Activated CD8-positive, alpha-beta memory T cell treated with anti-CD3 and anti-CD28 coated beads for 36 hours (primary cell): ENCODE data around the gene CLDND1. TPM values are rescaled to one million over a fixed set of nuclear protein-coding genes. Genes with fewer than 3 reads are reported as not detected.
"Not testable (repeated sequence)": the region's sequence is repeated elsewhere in the genome, so short reads cannot be mapped to it uniquely, and the experiment has no call there.

ENCODE experiments used
- CTCF ChIA-PET: fragments of 350-600 bp; sonication (Branson Sonifier 250); formaldehyde crosslinking; loops from one replicate; lab custom pipeline; 2021; ENCODE audit warnings: antibody characterized with exemption; lab: Charles Lee
- POLR2A ChIA-PET: fragments of 350-600 bp; sonication (Branson Sonifier 250); formaldehyde crosslinking; loops from one replicate; lab custom pipeline; 2021; ENCODE audit warnings: antibody characterized with exemption; lab: Charles Lee
- total RNA-seq, 2 experiments: library from RNA; stranded (reverse); gene quantifications; one replicate each; pipeline ENCODE4 v1.2.3, GENCODE V29; 2021

CLDND1 gene
- 100 to 1,000 TPM; 233 to 240 TPM for total RNA-seq

DNA sequence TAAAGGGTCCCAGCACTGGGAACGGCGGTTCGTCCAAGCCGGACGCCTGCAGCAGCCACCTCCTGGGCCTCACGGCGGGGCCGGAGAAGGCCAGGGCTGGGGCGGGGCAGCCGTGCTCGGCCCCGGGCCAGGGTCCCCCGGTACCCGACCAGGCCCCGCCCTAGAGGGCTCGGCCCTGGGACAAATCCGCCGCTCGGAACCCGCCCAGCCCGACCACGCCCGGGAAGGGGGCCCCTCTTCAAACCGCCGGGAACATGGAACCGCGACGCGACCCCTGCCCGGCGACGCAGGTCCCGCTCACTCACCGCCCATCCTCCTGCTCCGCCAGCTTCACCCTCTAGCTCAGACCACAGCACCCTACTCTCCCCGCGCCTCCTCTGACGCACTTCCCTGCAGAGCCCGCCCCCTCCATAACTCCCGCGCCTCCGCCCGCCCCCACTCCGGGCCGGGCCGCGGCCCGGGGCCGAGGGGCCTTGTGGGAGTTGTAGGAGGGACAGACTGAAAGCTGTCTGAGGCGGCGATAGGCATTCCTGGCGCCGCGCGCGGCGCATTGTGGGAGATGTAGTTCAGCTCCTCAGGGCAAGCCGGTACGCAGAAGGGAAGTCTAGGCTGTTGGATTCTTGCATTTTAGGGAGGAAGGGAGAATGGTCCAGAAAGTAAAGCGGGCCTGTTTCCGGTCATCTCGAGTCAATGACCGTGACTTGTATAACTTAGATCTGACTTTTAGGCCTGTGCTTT, at the start of gene CLDND1:
TSS of gene CLDND1 (minus strand) at position 359 of the 738 bp plus-strand sequence. CDS start 1,478 bp downstream, outside the sequence.
- ChIA-PET CTCF (interaction anchor here (0.8 to 2.0 kb wide), 5 partner anchors 10 to 68 kb away, joined by 3 to 7 read pairs (median 3); no protein-coding TSS in a partner anchor), POLR2A (interaction anchor here (0.6 to 2.2 kb wide), 11 partner anchors 10 to 71 kb away, joined by 3 to 17 read pairs (median 5); partner anchors contain the start of gene CPOX)

DNA sequence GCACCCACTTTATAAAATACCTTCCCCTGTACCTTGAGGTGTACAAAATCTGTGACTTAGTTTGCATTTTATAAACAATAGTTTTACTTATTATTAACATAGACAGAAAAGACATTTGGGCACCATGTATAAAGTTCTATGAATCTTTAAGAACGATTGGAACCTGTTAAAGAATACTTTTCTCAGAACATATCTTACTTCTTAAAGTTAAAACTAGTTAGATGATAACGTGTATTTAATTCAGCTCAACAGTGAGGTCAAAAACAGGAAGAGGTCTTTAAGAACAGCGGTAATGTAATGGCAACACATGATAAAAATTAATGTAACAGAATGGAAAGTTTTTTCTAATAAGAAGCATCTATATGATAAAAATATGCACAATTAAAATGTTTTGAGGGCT, 45.7 kb upstream of the CLDND1 start:
- ChIA-PET POLR2A (no interaction called here), CTCF (no interaction called here)

DNA sequence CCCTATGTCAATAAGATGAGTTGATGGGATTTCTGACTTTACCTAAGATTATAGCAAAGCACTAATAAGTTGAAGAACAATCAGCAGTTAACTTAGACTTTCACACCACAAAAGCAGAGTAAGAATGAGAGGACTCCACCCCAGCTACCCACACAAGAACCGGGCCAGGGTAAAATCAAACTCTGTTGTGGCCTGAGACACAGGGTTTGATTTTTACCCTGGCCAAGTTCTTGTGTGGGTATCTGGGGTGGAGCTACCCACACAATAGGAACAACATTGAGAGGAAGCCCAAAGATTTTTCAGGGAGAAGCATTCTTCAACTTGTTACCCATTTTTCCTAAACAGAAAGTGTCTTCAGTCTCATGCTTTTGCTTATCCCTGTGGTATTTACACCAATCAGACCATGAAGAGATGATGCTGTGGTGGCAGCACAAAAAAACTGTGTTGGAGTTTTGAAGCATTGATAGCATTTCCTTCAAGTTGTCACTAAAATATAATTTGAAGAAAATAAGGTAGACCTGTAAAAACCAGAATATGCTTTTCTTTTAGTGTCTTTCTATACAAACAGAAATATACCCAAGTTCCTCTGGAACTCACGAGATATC, 45.1 kb upstream of the CLDND1 start:
- CTCF ChIA-PET, result no interaction called here

DNA sequence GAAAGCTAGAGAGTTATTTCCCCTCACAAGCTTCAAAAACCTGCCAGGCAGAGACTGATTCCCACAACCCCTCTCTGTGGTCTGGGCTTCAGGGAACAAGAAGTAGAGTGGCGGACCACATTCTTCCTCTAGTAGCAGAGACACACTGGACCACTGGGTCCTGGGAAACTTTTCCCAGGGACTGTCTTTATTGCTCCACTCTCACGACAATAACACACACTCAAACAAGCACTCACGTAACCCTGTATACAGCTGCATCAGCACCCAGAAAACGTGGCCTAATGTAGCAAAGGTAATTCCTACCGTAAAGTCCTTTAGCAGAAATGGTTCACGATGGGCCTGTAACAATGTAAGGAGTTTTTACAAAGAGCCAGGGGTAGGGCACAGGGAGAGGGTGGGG, 43.1 kb upstream of the CLDND1 start:
- ChIA-PET POLR2A (interaction anchor here (1.5 to 1.9 kb wide), 2 partner anchors 9 to 43 kb away, joined by 7 to 8 read pairs; partner anchors contain the start of gene CLDND1), CTCF (no interaction called here)

More for the DNA sequence above, 45.1 kb upstream of the CLDND1 start:
- POLR2A ChIA-PET, result no interaction called here

DNA sequence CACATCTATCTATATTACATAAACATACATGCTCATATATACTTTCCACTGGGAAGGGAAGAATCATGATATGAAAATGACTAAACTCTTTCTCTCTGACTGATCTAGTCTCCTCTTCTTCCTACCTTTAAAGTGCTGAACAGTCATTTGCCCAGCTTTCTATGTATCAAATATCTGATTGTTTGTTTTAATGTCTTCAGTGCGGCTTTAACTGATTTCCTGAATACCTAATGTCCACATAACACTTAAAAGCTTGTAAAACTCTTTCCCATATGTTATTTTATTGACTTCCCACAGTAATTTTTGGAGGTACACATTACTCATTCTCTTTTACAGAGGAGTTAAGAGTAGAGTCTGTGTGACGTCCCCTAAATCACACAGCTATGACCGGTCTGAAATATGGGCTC, 42.5 kb upstream of the CLDND1 start:
- ChIA-PET POLR2A (interaction anchor here (1.1 to 1.9 kb wide), 3 partner anchors 9 to 42 kb away, joined by 4 to 8 read pairs (median 7); partner anchors contain the start of gene CLDND1), CTCF (no interaction called here)

DNA sequence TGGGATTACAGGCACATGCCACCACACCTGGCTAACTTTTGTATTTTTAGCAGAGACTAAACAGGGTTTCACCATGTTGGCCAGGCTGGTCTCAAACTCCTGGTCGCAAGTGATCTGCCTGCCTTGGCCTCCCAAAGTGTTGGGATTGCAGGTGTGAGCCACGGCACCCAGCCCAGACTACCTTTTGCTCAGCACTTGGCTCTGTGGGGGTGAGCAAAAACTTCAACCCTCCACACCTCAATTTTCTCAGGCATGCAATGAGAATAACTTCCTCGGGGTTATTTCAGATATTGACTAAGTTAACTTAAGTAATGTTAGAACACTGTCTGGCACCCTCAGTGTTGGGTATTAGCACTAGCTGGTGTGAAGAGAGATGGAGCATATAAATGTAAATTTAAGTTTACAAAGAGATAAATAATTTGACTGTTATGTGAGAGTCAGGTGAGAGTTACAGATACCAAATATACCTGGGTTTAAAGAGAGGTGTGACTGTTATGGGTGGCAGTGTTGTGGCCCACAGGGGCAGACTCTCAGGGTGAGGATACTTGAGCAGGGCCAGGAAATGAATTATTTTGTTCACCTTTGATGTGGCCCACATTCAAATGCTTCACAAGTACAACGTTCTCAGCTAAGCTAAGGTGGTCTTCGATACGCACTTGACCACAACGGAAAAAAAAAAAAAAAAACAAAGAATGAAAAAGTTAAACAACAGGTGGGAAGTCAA, 41.7 kb upstream of the CLDND1 start:
- ChIA-PET POLR2A (interaction anchor here (0.8 to 1.9 kb wide), 7 partner anchors 8 to 42 kb away, joined by 3 to 12 read pairs (median 7); partner anchors contain the start of gene CLDND1), CTCF (no interaction called here)

DNA sequence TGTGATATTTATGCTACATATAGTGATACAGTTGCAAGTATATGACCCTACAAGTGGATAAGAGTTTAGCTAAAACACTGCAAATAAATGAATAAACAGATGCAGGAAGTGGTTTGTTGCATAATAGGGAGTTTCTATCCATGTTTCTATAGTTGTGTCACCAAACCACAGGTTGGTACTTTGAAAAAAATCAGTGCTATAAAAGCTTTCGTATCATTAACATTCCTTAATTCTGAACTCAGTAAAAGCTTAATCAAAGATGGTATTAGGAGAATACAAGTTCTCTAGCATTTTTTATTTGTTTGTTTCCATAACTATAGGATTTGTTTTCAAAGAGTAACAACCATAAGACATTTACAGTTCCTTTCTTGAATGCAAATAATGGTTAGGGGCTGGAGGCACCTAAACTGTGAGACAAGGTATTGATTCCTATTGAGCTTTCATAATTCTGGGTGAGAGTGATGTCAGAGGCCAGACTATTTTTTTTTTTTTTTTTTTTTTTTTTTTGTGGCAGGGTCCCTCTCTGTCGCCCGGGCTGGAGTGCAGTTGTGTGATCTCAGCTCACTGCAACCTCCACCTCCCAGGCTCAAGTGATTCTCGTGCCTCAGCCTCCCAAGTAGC, 41.1 kb upstream of the CLDND1 start:
- ChIA-PET POLR2A (interaction anchor here (0.6 to 1.2 kb wide), 5 partner anchors 9 to 42 kb away, joined by 3 to 12 read pairs (median 6); partner anchors contain the start of gene CLDND1), CTCF (no interaction called here)

DNA sequence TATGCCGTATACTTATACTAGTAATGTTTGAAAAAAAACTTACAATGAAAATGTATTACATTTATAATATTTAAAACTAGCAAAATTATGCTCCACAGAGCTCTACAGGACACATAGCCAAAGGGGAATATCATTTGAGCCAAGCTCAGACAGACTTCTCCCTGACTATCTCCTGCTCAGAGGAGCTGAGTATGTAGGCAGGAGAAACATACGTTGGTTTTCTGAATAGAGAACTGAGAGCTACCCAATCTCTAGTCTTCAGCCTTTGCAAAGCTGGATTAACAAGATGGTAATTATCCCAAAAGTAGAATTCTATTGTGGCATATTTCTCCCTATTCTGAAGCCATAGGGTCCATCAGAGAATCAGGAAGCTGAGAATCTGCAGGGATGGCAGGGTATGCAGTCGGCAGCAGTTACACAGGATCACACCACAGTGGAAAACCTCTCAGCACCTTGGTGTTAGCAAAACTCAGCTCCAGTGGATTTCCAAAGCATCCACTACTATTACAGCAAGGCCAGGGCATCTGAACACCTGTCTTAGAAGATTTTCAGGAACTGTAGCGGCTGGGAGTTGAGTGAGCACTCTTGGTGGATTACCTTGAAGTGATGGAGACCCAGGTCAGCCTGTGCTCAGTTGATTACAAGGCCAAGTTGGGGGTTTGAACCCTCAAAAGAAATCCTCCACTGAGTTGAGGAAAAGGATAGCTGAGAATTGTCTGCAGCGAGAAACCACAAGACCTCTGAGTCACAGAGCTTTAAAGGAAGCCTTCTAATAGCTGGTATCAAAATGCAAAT, 39.2 kb upstream of the CLDND1 start:
- POLR2A ChIA-PET, result interaction anchor here (0.6 kb wide), 1 partner anchor 39 kb away, joined by 3 read pairs; the partner anchor contains the start of gene CLDND1
- CTCF ChIA-PET, result interaction anchor here (0.8 kb wide), 1 partner anchor 35 kb away, joined by 3 read pairs; no protein-coding TSS in a partner anchor

DNA sequence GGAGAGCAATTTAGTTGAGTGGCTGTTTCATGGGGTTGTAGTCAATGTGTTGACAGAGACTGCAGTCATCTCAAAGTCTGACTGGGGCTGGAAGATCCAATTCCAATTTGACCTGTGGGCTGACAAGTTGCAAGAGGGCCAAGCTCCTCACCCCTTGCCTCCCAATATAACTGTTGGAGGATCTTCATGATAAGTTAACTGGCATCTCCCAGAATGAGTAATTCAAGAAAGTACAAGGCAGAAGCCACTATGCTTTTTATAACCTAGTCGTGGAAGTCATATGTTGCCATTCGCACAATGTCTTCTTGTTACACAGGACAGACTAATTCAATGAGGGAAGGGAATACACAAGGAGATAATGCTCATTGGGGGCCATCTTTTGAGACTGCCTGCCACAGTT, 38.2 kb upstream of the CLDND1 start:
- POLR2A ChIA-PET, result no interaction called here
- CTCF ChIA-PET, result no interaction called here

DNA sequence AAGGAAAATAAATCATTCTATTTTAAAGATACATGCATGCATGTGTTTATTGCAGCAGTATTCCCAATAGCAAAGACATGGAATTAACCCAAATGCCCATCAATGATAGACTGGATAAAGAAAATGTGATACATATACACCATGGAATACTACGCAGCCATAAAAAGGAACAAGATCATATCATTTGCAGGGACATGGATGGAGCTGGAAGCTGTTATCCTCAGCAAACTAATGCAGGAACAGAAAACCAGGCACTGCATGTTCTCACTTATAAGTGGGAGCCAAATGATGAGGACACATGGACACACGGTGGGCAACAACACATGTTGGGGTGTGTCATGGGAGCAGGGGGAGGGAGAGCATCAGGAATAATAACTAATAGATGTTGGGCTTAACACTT, 37.1 kb upstream of the CLDND1 start:
- CTCF ChIA-PET, POLR2A ChIA-PET: not testable (repeated sequence)

DNA sequence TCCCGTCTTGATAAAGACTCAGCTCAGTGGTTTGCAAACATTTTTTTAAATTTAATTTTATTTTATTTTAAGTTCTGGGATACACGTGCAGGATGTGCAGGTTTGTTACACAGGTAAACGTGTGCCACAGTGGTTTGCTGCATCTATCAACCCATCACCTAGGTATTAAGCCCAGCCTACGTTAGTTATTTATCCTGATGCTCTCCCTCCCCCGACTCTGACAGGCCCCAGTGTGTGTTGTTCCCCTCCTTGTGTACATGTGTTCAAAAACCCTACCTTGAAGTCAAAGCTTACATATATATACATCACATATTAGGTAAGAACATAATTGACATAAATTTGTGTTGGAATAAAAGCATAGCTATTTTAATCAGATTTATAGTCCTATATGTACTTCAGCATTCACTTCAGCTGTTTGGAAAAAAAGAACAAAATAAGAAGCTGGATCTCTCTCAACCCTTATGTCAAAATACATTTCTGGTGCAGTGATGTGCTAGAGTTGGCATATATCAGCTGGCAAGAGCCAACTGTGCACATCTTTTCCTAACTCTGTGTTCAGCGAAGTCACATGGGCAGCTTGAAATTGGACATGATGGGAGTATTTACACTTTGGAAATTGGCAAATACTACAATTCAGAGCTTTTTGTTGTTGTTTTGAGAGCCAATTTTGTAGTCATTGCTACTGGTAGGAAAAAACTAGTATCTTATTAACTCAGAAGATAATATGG, 35.6 kb upstream of the CLDND1 start:
- ChIA-PET POLR2A (interaction anchor here (0.6 to 5.9 kb wide), 3 partner anchors 14 to 35 kb away, joined by 3 to 52 read pairs (median 12); partner anchors contain the start of gene CLDND1), CTCF (interaction anchor here (0.9 to 1.2 kb wide), 3 partner anchors 15 to 23 kb away, joined by 3 to 4 read pairs (median 3); no protein-coding TSS in a partner anchor)

DNA sequence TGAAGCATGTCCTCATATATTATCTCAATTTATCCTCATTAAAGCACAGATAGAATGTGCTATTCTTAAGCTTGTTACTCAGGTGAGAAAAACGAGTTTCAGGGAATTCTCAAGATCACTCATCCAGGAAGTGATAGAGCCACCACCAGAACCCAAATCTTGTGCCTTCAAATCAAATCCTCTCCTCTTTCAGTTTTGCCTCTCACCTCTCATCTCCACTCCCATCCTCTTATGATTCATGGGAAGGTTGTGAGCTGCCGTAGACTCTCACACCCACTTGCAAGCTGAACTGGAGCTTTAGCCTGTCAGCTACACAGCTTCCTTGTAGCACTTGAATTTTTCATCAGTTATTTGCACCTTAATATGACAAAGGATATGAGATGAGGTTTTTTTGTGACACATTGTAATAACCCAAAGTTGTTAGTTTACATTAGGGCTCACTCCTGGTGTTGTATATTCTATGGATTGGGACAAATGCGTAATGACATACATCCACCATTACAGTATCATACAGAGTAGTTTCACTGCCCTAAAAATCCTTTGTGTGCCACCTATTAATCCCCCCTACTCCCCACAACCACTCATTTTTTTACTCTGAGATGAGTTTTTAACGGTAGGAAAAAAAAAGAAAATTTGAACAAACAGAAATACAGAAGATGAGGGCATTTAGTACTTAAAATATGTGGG, 34.8 kb upstream of the CLDND1 start:
- CTCF ChIA-PET, result interaction anchor here (0.9 to 2.4 kb wide), 4 partner anchors 16 to 36 kb away, joined by 3 to 7 read pairs (median 4); partner anchors contain the start of gene CLDND1
- POLR2A ChIA-PET, result interaction anchor here (0.7 to 5.9 kb wide), 5 partner anchors 20 to 48 kb away, joined by 4 to 52 read pairs (median 12); partner anchors contain the start of genes CLDND1 and GPR15

DNA sequence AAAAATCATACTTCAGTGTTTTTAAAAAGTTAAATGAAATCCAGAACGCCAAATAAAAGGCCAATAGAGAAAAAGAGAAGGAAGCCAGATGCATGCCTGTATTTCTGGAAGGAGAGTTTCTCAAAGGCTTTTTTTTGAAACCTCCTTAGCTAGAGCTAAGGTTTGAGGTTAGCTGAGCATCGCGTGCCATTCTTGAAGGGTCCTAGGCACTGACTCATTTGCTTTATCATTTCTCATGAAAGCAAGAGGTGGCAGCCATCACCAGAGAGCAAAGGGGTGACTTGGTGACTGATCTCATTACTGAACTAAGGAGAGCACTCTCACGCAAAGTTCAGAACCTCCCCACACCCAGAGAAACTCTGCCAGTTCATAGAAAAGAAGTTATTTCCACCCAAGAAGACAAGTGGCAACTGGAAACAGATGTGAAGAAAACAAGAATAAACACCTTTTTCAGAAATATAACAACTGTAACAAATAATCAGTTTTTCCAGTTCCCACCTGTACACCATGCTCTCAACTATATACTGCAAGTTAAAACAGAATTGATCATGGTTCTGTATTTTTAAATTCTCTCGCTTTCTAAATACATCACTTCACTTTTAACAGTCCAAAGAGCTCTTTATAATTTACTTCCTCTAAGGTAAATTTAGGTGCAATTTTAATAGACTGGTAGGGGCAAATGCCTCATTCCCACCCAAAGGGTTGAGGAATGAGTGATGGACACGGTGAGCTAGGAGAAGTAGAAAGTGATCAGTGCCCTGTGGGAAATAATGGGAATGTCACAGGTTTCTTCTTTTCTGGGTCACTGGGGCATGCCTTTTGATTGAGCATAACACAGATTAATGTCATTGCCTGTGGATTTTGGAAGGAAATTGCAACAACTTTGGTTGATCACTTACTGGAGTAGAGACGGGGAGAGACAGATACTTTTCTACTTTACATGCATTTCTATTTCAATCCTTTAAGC, 33.7 kb upstream of the CLDND1 start:
- ChIA-PET CTCF (interaction anchor here (0.6 to 2.4 kb wide), 4 partner anchors 15 to 35 kb away, joined by 3 to 7 read pairs (median 4); partner anchors contain the start of gene CLDND1), POLR2A (interaction anchor here (1.0 to 5.9 kb wide), 7 partner anchors 9 to 40 kb away, joined by 3 to 52 read pairs (median 7); partner anchors contain the start of genes CLDND1 and GPR15)

DNA sequence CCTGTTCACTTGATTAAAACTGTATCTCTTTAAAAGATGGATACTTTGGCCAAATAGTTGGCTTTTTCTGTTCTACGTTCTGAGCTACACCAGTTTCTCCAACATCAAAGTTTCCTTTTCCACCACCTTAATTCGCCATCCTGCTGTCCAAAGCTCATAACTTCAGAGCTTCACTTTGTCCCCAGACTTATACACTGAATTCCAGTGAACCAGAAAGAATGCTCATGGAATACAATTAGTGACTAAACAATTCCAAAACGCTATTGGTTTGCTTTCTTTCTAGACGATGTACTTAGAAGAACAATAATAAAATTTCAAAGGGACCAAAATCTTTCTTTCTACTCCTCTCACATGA, 32.3 kb upstream of the CLDND1 start:
- CTCF ChIA-PET, result interaction anchor here (0.7 kb wide), 1 partner anchor 38 kb away, joined by 3 read pairs; the partner anchor contains the start of gene CPOX
- POLR2A ChIA-PET, result interaction anchor here (0.7 to 5.9 kb wide), 5 partner anchors 9 to 33 kb away, joined by 9 to 52 read pairs (median 16); partner anchors contain the start of genes CLDND1 and GPR15

DNA sequence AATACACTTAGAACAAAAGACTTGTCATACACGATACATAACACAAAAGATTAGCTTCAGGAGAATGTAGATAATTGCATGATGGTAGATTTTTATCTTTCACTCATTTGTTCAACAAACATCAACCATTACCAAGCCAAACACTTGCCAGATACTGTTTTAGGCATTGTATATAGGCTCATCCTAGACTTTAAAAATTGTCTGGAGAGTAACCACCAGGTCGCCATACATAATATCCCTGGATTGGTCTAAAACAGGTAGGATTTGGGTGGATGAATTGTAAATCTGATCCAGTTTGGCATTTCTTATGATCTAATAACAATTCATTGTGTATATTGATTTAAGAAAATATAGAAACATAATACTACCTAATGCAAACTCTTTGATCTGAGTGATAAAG, 31.9 kb upstream of the CLDND1 start:
- POLR2A ChIA-PET, result interaction anchor here (0.7 to 5.9 kb wide), 5 partner anchors 9 to 32 kb away, joined by 9 to 52 read pairs (median 16); partner anchors contain the start of genes CLDND1 and GPR15
- CTCF ChIA-PET, result no interaction called here
